ENCODE data around the gene P2RX4. TPM values are rescaled to one million over a fixed set of nuclear protein-coding genes. Genes with fewer than 3 reads are reported as not detected.
"Not testable (repeated sequence)": the region's sequence is repeated elsewhere in the genome, so short reads cannot be mapped to it uniquely, and the experiment has no call there.

P2RX4 gene, protein sequence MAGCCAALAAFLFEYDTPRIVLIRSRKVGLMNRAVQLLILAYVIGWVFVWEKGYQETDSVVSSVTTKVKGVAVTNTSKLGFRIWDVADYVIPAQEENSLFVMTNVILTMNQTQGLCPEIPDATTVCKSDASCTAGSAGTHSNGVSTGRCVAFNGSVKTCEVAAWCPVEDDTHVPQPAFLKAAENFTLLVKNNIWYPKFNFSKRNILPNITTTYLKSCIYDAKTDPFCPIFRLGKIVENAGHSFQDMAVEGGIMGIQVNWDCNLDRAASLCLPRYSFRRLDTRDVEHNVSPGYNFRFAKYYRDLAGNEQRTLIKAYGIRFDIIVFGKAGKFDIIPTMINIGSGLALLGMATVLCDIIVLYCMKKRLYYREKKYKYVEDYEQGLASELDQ
- 55.8 TPM for total RNA-seq
- long read RNA-seq, transcript P2RX4-202 (12 exons, 2,032 nt), result major isoform, 61 of 83 reads
- long read RNA-seq, partial matches to known transcripts, result 1 of 83 reads
- long read RNA-seq, other reads (novel, unspliced or antisense), result 15 of 83 reads

- Histone ChIP-seq H3K27me3 (no peaks in the 10 kb centered on the region), H3K4me3 (peak within 1 kb of the TSS; percentile 73), H3K9me3 (no peaks in the 10 kb centered on the region), H3K27ac (peak within 1 kb of the TSS; percentile 88), H3K36me3 (no peaks in the 10 kb centered on the region), H3K4me1 (peaks cover 24% of the 10 kb centered on the region)
- TF ChIP-seq, protein P1, sequence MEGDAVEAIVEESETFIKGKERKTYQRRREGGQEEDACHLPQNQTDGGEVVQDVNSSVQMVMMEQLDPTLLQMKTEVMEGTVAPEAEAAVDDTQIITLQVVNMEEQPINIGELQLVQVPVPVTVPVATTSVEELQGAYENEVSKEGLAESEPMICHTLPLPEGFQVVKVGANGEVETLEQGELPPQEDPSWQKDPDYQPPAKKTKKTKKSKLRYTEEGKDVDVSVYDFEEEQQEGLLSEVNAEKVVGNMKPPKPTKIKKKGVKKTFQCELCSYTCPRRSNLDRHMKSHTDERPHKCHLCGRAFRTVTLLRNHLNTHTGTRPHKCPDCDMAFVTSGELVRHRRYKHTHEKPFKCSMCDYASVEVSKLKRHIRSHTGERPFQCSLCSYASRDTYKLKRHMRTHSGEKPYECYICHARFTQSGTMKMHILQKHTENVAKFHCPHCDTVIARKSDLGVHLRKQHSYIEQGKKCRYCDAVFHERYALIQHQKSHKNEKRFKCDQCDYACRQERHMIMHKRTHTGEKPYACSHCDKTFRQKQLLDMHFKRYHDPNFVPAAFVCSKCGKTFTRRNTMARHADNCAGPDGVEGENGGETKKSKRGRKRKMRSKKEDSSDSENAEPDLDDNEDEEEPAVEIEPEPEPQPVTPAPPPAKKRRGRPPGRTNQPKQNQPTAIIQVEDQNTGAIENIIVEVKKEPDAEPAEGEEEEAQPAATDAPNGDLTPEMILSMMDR (IDR thresholded peaks at IDR 0.05), result peak; percentile 35
- intact Hi-C loops (cut with DNase I), result no loop called here
- peak; percentile 96 for DNase-seq
- peak; percentile 96 for ATAC-seq
Measured at GRCh38 chr12:121209624-121210572, at the start of gene P2RX4. P2RX4 (plus strand) TSS chr12:121210129; CDS start chr12:121210165, 36 bp downstream.

DNA sequence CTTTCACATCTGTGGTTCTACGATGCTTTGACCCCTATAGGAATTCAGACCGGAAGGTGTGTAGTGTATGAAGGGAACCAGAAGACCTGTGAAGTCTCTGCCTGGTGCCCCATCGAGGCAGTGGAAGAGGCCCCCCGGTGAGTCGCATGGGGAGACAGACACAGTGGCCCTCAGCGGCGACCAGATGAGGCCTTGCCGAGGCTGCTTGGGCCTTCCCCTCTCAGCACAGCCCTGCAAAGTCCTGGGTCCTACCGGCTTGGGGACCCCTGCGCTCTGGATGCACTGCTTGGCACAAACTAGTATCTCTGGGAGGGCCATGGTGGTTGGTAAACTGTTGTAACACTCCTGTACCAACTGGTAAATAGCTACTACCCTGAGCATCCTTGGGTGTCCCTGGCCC is 47.5 kb upstream of the P2RX4 start:
- Histone ChIP-seq H3K27me3 (no peaks in the 10 kb centered on the region), H3K36me3 (peaks cover 6% of the 10 kb centered on the region), H3K4me3 (no peak overlapping the region), H3K27ac (no peak overlapping the region), H3K4me1 (no peaks in the 10 kb centered on the region), H3K9me3 (no peaks in the 10 kb centered on the region)
- intact Hi-C loops (cut with DNase I), result no loop called here
- DNase-seq (no peak), ATAC-seq (no peak)
- TF ChIP-seq, protein P1 (IDR thresholded peaks at IDR 0.05), result no peak

DNA sequence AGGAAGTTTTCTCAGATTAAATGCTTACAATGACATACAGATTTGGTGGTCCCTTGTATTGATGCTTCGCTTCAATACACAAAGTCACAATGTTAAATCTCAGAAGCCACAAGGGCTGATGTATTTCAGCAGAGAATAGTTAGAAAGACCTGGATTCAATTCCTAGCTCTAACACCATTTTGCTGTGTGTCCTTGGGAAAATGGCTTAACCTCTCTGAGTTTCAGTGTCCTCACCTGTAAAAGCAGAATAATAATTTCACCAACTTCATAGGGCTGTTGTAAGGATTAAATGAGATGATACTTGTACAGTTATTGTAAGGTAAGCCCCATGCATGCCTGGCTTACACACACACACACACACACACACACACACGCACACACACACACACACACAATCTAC is 46.9 kb upstream of the P2RX4 start:
- H3K27ac ChIP-seq, result no peak overlapping the region
- intact Hi-C loops (cut with DNase I), result no loop called here
- H3K4me1 ChIP-seq, result no peaks in the 10 kb centered on the region
- no peaks in the 10 kb centered on the region for H3K27me3 ChIP-seq
- H3K4me3 ChIP-seq, result no peak overlapping the region
- TF ChIP-seq, protein P1 (IDR thresholded peaks at IDR 0.05), result no peak
- ATAC-seq, result no peak
- H3K36me3 ChIP-seq, result peaks cover 12% of the 10 kb centered on the region
- DNase-seq, result no peak
- no peaks in the 10 kb centered on the region for H3K9me3 ChIP-seq

GRCh38 chr12:121164839-121165238 is 45.1 kb upstream of the P2RX4 start:
- peaks cover 19% of the 10 kb centered on the region for H3K36me3 ChIP-seq
- DNase-seq; ATAC-seq; H3K9me3 ChIP-seq; intact Hi-C loops (cut with DNase I); H3K4me3 ChIP-seq; H3K27me3 ChIP-seq; H3K27ac ChIP-seq; H3K4me1 ChIP-seq: not testable (repeated sequence)

GRCh38 chr12:121165316-121165715 is 44.6 kb upstream of the P2RX4 start:
- Histone ChIP-seq H3K36me3 (peaks cover 19% of the 10 kb centered on the region), H3K9me3 (no peaks in the 10 kb centered on the region), H3K4me1 (no peaks in the 10 kb centered on the region), H3K27ac (no peak overlapping the region), H3K27me3 (no peaks in the 10 kb centered on the region), H3K4me3 (no peak overlapping the region)
- TF ChIP-seq, protein P1 (IDR thresholded peaks at IDR 0.05), result no peak
- ATAC-seq, result no peak
- intact Hi-C loops (cut with DNase I), result no loop called here
- DNase-seq, result no peak
